HL-60 (cell line): ENCODE data around the gene PRAMEF10.
"Not testable (repeated sequence)": the region's sequence is repeated elsewhere in the genome, so short reads cannot be mapped to it uniquely, and the experiment has no call there.

Source experiments
- CTCF ChIP-seq: IDR thresholded peaks from one replicate; pipeline ENCODE4 v1.5.1; 2011; ENCODE audit warnings: low read length, control low read depth, inconsistent platforms; ENCODE audit not compliant: insufficient read depth
- GABPA ChIP-seq: IDR thresholded peaks from 2 replicates; pipeline ENCODE4 v1.6.1; 2012; ENCODE audit warnings: low read depth
- POLR2AphosphoS5 ChIP-seq: IDR thresholded peaks from 2 replicates; pipeline ENCODE4 v1.6.1; 2012; ENCODE audit warnings: low read depth
- REST ChIP-seq: IDR thresholded peaks from 2 replicates; pipeline ENCODE4 v1.6.1; 2012; ENCODE audit warnings: low read depth; ENCODE audit not compliant: insufficient replicate concordance

GRCh38 chr1:12848620-12849019 lies 49.5 kb downstream of the PRAMEF10 start, which contains the start of gene HNRNPCL1:
- TF ChIP-seq CTCF, POLR2AphosphoS5, REST, GABPA: not testable (repeated sequence)
